HG03066 (cell line): ENCODE measurements around the gene EIF4G1.
"Not testable (repeated sequence)": the region's sequence is repeated elsewhere in the genome, so short reads cannot be mapped to it uniquely, and the experiment has no call there.

Experiments used
- ATAC-seq: cut with Tn5 transposase; IDR thresholded peaks from one replicate; pipeline ENCODE4 v1.9.1; 2021; ENCODE audit warnings: low read depth; ENCODE audit not compliant: unreplicated experiment

EIF4G1 gene

GRCh38 chr3:184314363-184314699, at the start of gene EIF4G1:
Gene EIF4G1, plus strand, starts transcription at chr3:184314606. Its CDS starts 1,191 bp downstream, at chr3:184315797.
- peak; percentile 86 for ATAC-seq

GRCh38 chr3:184267249-184267648, 47.2 kb upstream of the EIF4G1 start:
- not testable (repeated sequence) for ATAC-seq

GRCh38 chr3:184272269-184272668, 42.1 kb upstream of the EIF4G1 start:
- no peak for ATAC-seq

GRCh38 chr3:184275381-184275701, 39.1 kb upstream of the EIF4G1 start:
- no peak for ATAC-seq

GRCh38 chr3:184275961-184276910, 38.2 kb upstream of the EIF4G1 start, which contains the start of gene ECE2:
Gene ECE2, plus strand, starts transcription at chr3:184276022. Its CDS starts 132 bp downstream, at chr3:184276154.
- no peak for ATAC-seq

- ATAC-seq: no peak
Observed at GRCh38 chr3:184277366-184277765, 37.0 kb upstream of the EIF4G1 start.

- no peak for ATAC-seq
Observed at GRCh38 chr3:184282941-184283340, 31.5 kb upstream of the EIF4G1 start.

- ATAC-seq: no peak
Observed at GRCh38 chr3:184283681-184284080, 30.7 kb upstream of the EIF4G1 start.

GRCh38 chr3:184284696-184285095, 29.7 kb upstream of the EIF4G1 start:
- no peak for ATAC-seq

GRCh38 chr3:184289426-184289938, 24.9 kb upstream of the EIF4G1 start:
- no peak for ATAC-seq

GRCh38 chr3:184290331-184290730, 24.1 kb upstream of the EIF4G1 start:
- no peak for ATAC-seq

- ATAC-seq: no peak
Observed at GRCh38 chr3:184291044-184291737, 23.2 kb upstream of the EIF4G1 start.

- ATAC-seq: no peak
Observed at GRCh38 chr3:184291738-184292445, 22.5 kb upstream of the EIF4G1 start.

- ATAC-seq: no peak
Observed at GRCh38 chr3:184295771-184296170, 18.6 kb upstream of the EIF4G1 start.

GRCh38 chr3:184296616-184297015, 17.8 kb upstream of the EIF4G1 start:
- no peak for ATAC-seq

GRCh38 chr3:184298759-184299487, 15.5 kb upstream of the EIF4G1 start, which contains the start of gene PSMD2:
Gene PSMD2, plus strand, starts transcription at chr3:184299241. Its CDS starts 26 bp downstream, at chr3:184299267.
- peak; percentile 95 for ATAC-seq

GRCh38 chr3:184299488-184300377, 14.7 kb upstream of the EIF4G1 start:
- no peak for ATAC-seq

- no peak for ATAC-seq
Observed at GRCh38 chr3:184300378-184300720, 14.1 kb upstream of the EIF4G1 start.

GRCh38 chr3:184305577-184305976, 8.8 kb upstream of the EIF4G1 start:
- no peak for ATAC-seq
